HepG2 (cell line): ENCODE measurements around the gene CD40. TPM values are rescaled to one million over a fixed set of nuclear protein-coding genes. Genes with fewer than 3 reads are reported as not detected.
A peak's percentile ranks its signal among the peaks of the same experiment; 100 is the strongest.

Experiments used
- DPF2 ChIP-seq: sonication (generic); formaldehyde crosslinking; IDR thresholded peaks from 2 replicates; pipeline ENCODE4 v1.4.0; 2020; ENCODE audit warnings: mild to moderate bottlenecking, low read depth, missing genetic modification reagents, borderline replicate concordance
- HNRNPLL ChIP-seq: fragments of 200-400 bp; formaldehyde crosslinking; IDR thresholded peaks from 2 replicates; pipeline ENCODE4 v1.6.1; 2017; ENCODE audit warnings: mild to moderate bottlenecking, low read depth, low read length; ENCODE audit not compliant: poor library complexity, severe bottlenecking
- PHF21A ChIP-seq: sonication (generic); formaldehyde crosslinking; IDR thresholded peaks from 2 replicates; pipeline ENCODE4 v1.5.0; 2020; ENCODE audit warnings: mild to moderate bottlenecking, missing genetic modification reagents
- PRMT3 ChIP-seq: sonication (generic); formaldehyde crosslinking; IDR thresholded peaks from 2 replicates; pipeline ENCODE4 v1.8.1; 2022; ENCODE audit warnings: low read depth, mild to moderate bottlenecking, moderate library complexity, missing genetic modification reagents, borderline replicate concordance
- SRSF1 ChIP-seq: fragments of 200-400 bp; formaldehyde crosslinking; optimal IDR thresholded peaks from 2 replicates; pipeline ENCODE3; 2017; ENCODE audit warnings: mild to moderate bottlenecking, low read depth, low read length, moderate library complexity
- TSC22D2 ChIP-seq: sonication (generic); formaldehyde crosslinking; IDR thresholded peaks from 2 replicates; pipeline ENCODE4 v1.5.1; 2020; ENCODE audit warnings: missing genetic modification reagents, mild to moderate bottlenecking, borderline replicate concordance
- ZFP36L1 ChIP-seq: sonication (generic); formaldehyde crosslinking; IDR thresholded peaks from 2 replicates; pipeline ENCODE4 v1.8.0; 2022; ENCODE audit warnings: mild to moderate bottlenecking, missing genetic modification reagents, moderate library complexity
- ZNF207 ChIP-seq: fragments of 450-650 bp; IDR thresholded peaks from 2 replicates; pipeline ENCODE4 v1.6.1; 2016; ENCODE audit warnings: antibody characterized with exemption, borderline replicate concordance
- ZNF34 ChIP-seq: sonication (generic); formaldehyde crosslinking; IDR thresholded peaks from 2 replicates; pipeline ENCODE4 v1.4.0; 2020; ENCODE audit warnings: mild to moderate bottlenecking, missing genetic modification reagents, borderline replicate concordance
- ZNF749 ChIP-seq: sonication (generic); formaldehyde crosslinking; IDR thresholded peaks from 2 replicates; pipeline ENCODE4 v1.8.0; 2022; ENCODE audit warnings: mild to moderate bottlenecking, missing genetic modification reagents, moderate library complexity, borderline replicate concordance
- ZNF879 ChIP-seq: sonication (generic); formaldehyde crosslinking; IDR thresholded peaks from 2 replicates; pipeline ENCODE4 v1.8.1; 2023; ENCODE audit warnings: missing genetic modification reagents
- polyA plus RNA-seq, 8 experiments: library from polyadenylated mRNA; depleted of rRNA in 3 of 8; stranded (reverse) in 7 of 8; unstranded in 1 of 8; fragments of >200 nt; fragmentation: Illumina TruSeq in 4 of 8; extraction: Trizol in 4 of 8; gene quantifications; 2 replicates each; pipeline versions ENCODE4 v1.2.1 to v1.2.3, GENCODE V29; 2011 to 2016; ENCODE audit warnings: low read depth in 4 of 8, missing spikeins in 1 of 8, mixed read lengths in 1 of 8; ENCODE audit not compliant: insufficient read depth in 1 of 8
- total RNA-seq, 5 experiments: library from RNA; depleted of rRNA; stranded (reverse); fragments of >200 nt; fragmentation: Illumina TruSeq; extraction: Trizol; gene quantifications; 2 replicates each; pipeline ENCODE4 v1.2.3, GENCODE V29; 2016; ENCODE audit warnings: low read depth in 1 of 5
- TF ChIP-seq, protein P1 (sequence below), 2 experiments: sonication (generic) in 1 of 2; formaldehyde crosslinking in 1 of 2; IDR thresholded peaks; 2 replicates each; pipeline versions ENCODE4 v1.6.1 to v1.9.0; 2014 to 2022; ENCODE audit warnings: antibody characterized with exemption in 1 of 2, borderline replicate concordance in 1 of 2, inconsistent platforms in 1 of 2, low read depth in 1 of 2, missing genetic modification reagents in 1 of 2
- TF ChIP-seq, protein P2 (sequence below): IDR thresholded peaks from 2 replicates; pipeline ENCODE4 v1.6.1; 2016; ENCODE audit warnings: mild to moderate bottlenecking
- TF ChIP-seq, protein P3 (sequence below): sonication (generic); formaldehyde crosslinking; IDR thresholded peaks from 2 replicates; pipeline ENCODE4 v1.4.0; 2020; ENCODE audit warnings: mild to moderate bottlenecking, missing genetic modification reagents
- TF ChIP-seq, protein P4 (sequence below): sonication (generic); formaldehyde crosslinking; IDR thresholded peaks from 2 replicates; pipeline ENCODE4 v1.4.0; 2020; ENCODE audit warnings: missing genetic modification reagents, borderline replicate concordance
- TF ChIP-seq, protein P5 (sequence below): sonication (generic); formaldehyde crosslinking; IDR thresholded peaks from 2 replicates; pipeline ENCODE4 v1.5.1; 2020; ENCODE audit warnings: mild to moderate bottlenecking, missing genetic modification reagents, moderate library complexity

Gene CD40
- total and polyA plus RNA-seq, 2 of the 13 experiments (the other 11 are each of a cell fraction or from before 2014, with no cell fraction given): 4.6 to 13.4 TPM

DNA sequence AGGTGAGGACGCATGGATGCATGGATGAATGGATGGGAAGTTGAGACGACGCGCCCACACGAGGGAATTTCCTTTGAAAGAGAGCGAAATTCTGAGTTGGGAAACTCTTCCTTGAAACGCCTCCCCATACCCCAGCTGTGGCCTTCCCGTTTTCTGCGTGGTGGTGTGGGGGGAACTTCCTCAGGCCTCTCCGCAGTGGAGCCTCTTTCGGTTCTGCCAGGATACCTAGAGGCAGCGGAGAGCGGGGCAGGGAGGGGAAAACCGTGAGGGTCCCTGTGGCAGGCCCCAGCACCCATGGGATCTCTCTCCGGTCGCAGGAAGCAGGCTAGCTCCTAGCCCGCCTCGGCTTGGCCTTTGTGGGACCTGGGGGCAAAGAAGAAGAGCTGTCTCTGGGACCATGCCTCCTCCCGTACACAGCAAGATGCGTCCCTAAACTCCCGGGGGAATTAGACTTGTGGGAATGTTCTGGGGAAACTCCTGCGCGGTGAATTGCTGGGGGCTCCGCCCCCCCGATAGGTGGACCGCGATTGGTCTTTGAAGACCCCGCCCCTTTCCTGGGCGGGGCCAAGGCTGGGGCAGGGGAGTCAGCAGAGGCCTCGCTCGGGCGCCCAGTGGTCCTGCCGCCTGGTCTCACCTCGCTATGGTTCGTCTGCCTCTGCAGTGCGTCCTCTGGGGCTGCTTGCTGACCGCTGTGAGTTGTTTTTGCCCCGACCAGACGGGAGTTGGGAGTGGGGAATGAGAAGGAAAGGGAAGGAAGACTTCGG, at the start of gene CD40 (continued):
- TF ChIP-seq, protein P1, sequence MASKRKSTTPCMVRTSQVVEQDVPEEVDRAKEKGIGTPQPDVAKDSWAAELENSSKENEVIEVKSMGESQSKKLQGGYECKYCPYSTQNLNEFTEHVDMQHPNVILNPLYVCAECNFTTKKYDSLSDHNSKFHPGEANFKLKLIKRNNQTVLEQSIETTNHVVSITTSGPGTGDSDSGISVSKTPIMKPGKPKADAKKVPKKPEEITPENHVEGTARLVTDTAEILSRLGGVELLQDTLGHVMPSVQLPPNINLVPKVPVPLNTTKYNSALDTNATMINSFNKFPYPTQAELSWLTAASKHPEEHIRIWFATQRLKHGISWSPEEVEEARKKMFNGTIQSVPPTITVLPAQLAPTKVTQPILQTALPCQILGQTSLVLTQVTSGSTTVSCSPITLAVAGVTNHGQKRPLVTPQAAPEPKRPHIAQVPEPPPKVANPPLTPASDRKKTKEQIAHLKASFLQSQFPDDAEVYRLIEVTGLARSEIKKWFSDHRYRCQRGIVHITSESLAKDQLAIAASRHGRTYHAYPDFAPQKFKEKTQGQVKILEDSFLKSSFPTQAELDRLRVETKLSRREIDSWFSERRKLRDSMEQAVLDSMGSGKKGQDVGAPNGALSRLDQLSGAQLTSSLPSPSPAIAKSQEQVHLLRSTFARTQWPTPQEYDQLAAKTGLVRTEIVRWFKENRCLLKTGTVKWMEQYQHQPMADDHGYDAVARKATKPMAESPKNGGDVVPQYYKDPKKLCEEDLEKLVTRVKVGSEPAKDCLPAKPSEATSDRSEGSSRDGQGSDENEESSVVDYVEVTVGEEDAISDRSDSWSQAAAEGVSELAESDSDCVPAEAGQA (IDR thresholded peaks at IDR 0.05; ENCODE audit: low read depth): no peak
- TF ChIP-seq, protein P1 (CRISPR knock-in tag; IDR thresholded peaks at IDR 0.05; ENCODE audit: borderline replicate concordance): no peak
- no peak for TF ChIP-seq ZFP36L1 (CRISPR knock-in tag)
- no peak for TF ChIP-seq ZNF879 (CRISPR knock-in tag)
- peak; percentile 51 for TF ChIP-seq SRSF1
- no peak for TF ChIP-seq PRMT3 (CRISPR knock-in tag)
- TF ChIP-seq ZNF749 (CRISPR knock-in tag): no peak
- TF ChIP-seq TSC22D2 (CRISPR knock-in tag): no peak
- TF ChIP-seq, protein P2, sequence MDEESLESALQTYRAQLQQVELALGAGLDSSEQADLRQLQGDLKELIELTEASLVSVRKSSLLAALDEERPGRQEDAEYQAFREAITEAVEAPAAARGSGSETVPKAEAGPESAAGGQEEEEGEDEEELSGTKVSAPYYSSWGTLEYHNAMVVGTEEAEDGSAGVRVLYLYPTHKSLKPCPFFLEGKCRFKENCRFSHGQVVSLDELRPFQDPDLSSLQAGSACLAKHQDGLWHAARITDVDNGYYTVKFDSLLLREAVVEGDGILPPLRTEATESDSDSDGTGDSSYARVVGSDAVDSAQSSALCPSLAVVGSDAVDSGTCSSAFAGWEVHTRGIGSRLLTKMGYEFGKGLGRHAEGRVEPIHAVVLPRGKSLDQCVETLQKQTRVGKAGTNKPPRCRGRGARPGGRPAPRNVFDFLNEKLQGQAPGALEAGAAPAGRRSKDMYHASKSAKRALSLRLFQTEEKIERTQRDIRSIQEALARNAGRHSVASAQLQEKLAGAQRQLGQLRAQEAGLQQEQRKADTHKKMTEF (CRISPR knock-in tag): peak; percentile 33; the same call in 1 of the 2 replicates
- no peak for TF ChIP-seq ZNF34 (CRISPR knock-in tag)
- TF ChIP-seq ZNF207: no peak
- TF ChIP-seq, protein P3, sequence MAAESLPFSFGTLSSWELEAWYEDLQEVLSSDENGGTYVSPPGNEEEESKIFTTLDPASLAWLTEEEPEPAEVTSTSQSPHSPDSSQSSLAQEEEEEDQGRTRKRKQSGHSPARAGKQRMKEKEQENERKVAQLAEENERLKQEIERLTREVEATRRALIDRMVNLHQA (CRISPR knock-in tag): no peak
- no peak for TF ChIP-seq HNRNPLL
- TF ChIP-seq, protein P4, sequence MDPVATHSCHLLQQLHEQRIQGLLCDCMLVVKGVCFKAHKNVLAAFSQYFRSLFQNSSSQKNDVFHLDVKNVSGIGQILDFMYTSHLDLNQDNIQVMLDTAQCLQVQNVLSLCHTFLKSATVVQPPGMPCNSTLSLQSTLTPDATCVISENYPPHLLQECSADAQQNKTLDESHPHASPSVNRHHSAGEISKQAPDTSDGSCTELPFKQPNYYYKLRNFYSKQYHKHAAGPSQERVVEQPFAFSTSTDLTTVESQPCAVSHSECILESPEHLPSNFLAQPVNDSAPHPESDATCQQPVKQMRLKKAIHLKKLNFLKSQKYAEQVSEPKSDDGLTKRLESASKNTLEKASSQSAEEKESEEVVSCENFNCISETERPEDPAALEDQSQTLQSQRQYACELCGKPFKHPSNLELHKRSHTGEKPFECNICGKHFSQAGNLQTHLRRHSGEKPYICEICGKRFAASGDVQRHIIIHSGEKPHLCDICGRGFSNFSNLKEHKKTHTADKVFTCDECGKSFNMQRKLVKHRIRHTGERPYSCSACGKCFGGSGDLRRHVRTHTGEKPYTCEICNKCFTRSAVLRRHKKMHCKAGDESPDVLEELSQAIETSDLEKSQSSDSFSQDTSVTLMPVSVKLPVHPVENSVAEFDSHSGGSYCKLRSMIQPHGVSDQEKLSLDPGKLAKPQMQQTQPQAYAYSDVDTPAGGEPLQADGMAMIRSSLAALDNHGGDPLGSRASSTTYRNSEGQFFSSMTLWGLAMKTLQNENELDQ (CRISPR knock-in tag): no peak
- TF ChIP-seq DPF2 (CRISPR knock-in tag): no peak
- TF ChIP-seq, protein P5, sequence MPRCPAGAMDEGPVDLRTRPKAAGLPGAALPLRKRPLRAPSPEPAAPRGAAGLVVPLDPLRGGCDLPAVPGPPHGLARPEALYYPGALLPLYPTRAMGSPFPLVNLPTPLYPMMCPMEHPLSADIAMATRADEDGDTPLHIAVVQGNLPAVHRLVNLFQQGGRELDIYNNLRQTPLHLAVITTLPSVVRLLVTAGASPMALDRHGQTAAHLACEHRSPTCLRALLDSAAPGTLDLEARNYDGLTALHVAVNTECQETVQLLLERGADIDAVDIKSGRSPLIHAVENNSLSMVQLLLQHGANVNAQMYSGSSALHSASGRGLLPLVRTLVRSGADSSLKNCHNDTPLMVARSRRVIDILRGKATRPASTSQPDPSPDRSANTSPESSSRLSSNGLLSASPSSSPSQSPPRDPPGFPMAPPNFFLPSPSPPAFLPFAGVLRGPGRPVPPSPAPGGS (CRISPR knock-in tag): no peak
- 0 out of 2 replicates have a peak, but pooled peaks have one; percentile 30 for TF ChIP-seq PHF21A
